Mesendoderm (in vitro differentiated cells): ENCODE results near the gene HOGA1.
A peak's percentile ranks its signal among the peaks of the same experiment; 100 is the strongest.

Source experiments
- DNase-seq: peaks from one replicate; pipeline ENCODE4 v3.0.0; 2013
- H2AK5ac ChIP-seq: 2 replicates; pipeline ENCODE4 v1.6.1; 2013; ENCODE audit warnings: low read length, inconsistent platforms
- H2BK120ac ChIP-seq: 2 replicates; pipeline ENCODE4 v1.6.1; 2013; ENCODE audit warnings: low read depth, mild to moderate bottlenecking, low read length, moderate library complexity, mixed read lengths
- H2BK15ac ChIP-seq: replicated peaks from 2 replicates; pipeline ENCODE4 v1.6.1; 2013; ENCODE audit warnings: low read depth, mild to moderate bottlenecking, moderate library complexity
- H2BK5ac ChIP-seq: 2 replicates; pipeline ENCODE4 v1.6.1; 2013; ENCODE audit warnings: low read length, inconsistent platforms
- H3K18ac ChIP-seq: 2 replicates; pipeline ENCODE4 v1.6.1; 2013; ENCODE audit warnings: mild to moderate bottlenecking, low read length, mixed read lengths
- H3K23ac ChIP-seq: one replicate; pipeline ENCODE4 v1.6.1; 2013; ENCODE audit warnings: low read length
- H3K27ac ChIP-seq: 2 replicates; pipeline ENCODE4 v1.5.1; 2013; ENCODE audit warnings: low read depth, mild to moderate bottlenecking, inconsistent platforms, low read length, moderate library complexity
- H3K27me3 ChIP-seq: 2 replicates; pipeline ENCODE4 v1.6.1; 2013; ENCODE audit warnings: low read length, control low read depth, mild to moderate bottlenecking, inconsistent platforms; ENCODE audit not compliant: insufficient read depth, poor library complexity
- H3K36me3 ChIP-seq: 2 replicates; pipeline ENCODE4 v1.6.1; 2013; ENCODE audit warnings: low read length, inconsistent platforms; ENCODE audit not compliant: control insufficient read depth, insufficient read depth
- H3K4ac ChIP-seq: one replicate; pipeline ENCODE4 v1.6.1; 2013; ENCODE audit warnings: low read depth, mild to moderate bottlenecking, low read length, moderate library complexity
- H3K4me1 ChIP-seq: 2 replicates; pipeline ENCODE4 v1.6.1; 2013; ENCODE audit warnings: low read depth, low read length, inconsistent platforms; ENCODE audit not compliant: control insufficient read depth
- H3K4me2 ChIP-seq: 2 replicates; pipeline ENCODE4 v1.6.1; 2013; ENCODE audit warnings: low read length
- H3K4me3 ChIP-seq: 2 replicates; pipeline ENCODE4 v1.5.1; 2013; ENCODE audit warnings: mild to moderate bottlenecking, low read length
- H3K56ac ChIP-seq: one replicate; pipeline ENCODE4 v1.6.1; 2013; ENCODE audit warnings: low read length
- H3K79me1 ChIP-seq: 2 replicates; pipeline ENCODE4 v1.6.1; 2013; ENCODE audit warnings: low read length, inconsistent platforms
- H3K79me2 ChIP-seq: 2 replicates; pipeline ENCODE4 v1.6.1; 2013; ENCODE audit warnings: mild to moderate bottlenecking, low read length; ENCODE audit not compliant: control insufficient read depth, insufficient read depth
- H3K9ac ChIP-seq: 2 replicates; pipeline ENCODE4 v1.6.1; 2013; ENCODE audit warnings: low read length, inconsistent platforms
- H4K5ac ChIP-seq: one replicate; pipeline ENCODE4 v1.6.1; 2013; ENCODE audit warnings: low read length
- H4K8ac ChIP-seq: one replicate; pipeline ENCODE4 v1.6.1; 2013; ENCODE audit warnings: low read depth, mild to moderate bottlenecking, control low read depth, low read length, moderate library complexity
- WGBS: extraction: QIAGEN DNeasy Blood & Tissue Kit; methylation state at CpG from one replicate; pipeline ENCODE4 v1.1.7; 2013; ENCODE audit warnings: low lambda C conversion rate, missing lambda C conversion rate; ENCODE audit not compliant: insufficient coverage; ENCODE audit errors: extremely low coverage; 5-methylcytosine and 5-hydroxymethylcytosine counted together

HOGA1 gene

DNA sequence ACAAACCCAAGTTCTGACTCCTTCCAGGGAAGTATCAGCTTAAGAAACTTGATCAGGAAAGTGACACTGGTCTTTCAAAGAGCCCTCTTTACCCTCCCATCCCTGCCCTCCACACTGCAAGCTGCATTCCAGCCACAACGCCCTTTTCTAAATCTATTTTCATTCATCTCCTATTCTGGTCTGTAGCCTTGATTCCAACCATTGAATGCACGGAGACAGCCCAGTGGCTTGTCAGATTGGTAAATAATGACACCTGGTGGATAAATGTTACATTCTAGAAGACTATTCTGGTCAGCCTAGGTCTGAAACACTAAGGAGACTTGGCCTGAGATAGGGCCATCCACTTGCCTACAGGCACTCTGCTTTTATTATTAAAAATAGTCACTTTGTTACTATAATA, 28.2 kb downstream of the HOGA1 start:
- no peaks in the 10 kb centered on the region for H3K79me2 ChIP-seq
- no peaks in the 10 kb centered on the region for H3K4me1 ChIP-seq
- DNase-seq, result peak; percentile 83
- no peak overlapping the region for H3K56ac ChIP-seq
- H3K23ac ChIP-seq, result no peak overlapping the region
- H4K8ac ChIP-seq, result no peak overlapping the region
- no peak overlapping the region for H2BK5ac ChIP-seq
- H2BK120ac ChIP-seq, result no peak overlapping the region
- no peak overlapping the region for H3K4me3 ChIP-seq
- H2BK15ac ChIP-seq, result no peak overlapping the region
- no CpG with 5 or more reads among the region's 2 CpGs for WGBS
- H3K27ac ChIP-seq, result no peak overlapping the region
- H3K18ac ChIP-seq, result no peak overlapping the region
- H4K5ac ChIP-seq, result no peak overlapping the region
- no peak overlapping the region for H2AK5ac ChIP-seq
- no peak overlapping the region for H3K9ac ChIP-seq
- no peaks in the 10 kb centered on the region for H3K36me3 ChIP-seq
- no peak overlapping the region for H3K4ac ChIP-seq
- no peaks in the 10 kb centered on the region for H3K27me3 ChIP-seq
- H3K79me1 ChIP-seq, result no peaks in the 10 kb centered on the region
- no peak overlapping the region for H3K4me2 ChIP-seq

DNA sequence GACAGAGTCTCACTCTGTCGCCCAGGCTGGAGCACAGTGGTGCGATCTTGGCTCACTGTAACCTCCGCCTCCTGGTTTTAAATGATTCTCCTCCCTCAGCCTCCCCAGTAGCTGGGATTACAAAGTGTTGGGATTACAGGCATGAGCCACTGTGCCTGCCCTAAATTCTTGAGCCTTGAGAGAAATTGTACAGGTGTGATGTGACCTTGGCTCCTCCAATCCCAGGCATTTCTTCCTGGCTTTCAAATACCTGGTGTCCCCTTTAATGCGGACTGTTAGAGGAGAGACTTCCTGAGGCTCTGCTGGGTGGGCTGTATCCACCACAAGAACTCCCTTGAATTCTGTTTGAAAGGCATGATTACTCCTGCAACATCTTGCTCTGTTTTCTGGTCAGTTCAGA, 34.1 kb downstream of the HOGA1 start:
- Histone ChIP-seq H3K9ac (no peak overlapping the region), H3K56ac (no peak overlapping the region), H3K4me2 (no peak overlapping the region), H3K27me3 (no peaks in the 10 kb centered on the region), H3K36me3 (no peaks in the 10 kb centered on the region), H3K27ac (no peak overlapping the region), H3K4me3 (no peak overlapping the region), H2BK5ac (no peak overlapping the region), H2BK15ac (no peak overlapping the region), H2AK5ac (no peak overlapping the region), H3K79me1 (no peaks in the 10 kb centered on the region), H3K18ac (no peak overlapping the region), H3K23ac (no peak overlapping the region), H2BK120ac (no peak overlapping the region), H4K5ac (no peak overlapping the region), H4K8ac (no peak overlapping the region), H3K79me2 (no peaks in the 10 kb centered on the region), H3K4ac (no peak overlapping the region), H3K4me1 (no peaks in the 10 kb centered on the region)
- WGBS, result no CpG with 5 or more reads among the region's 4 CpGs
- no peak for DNase-seq

DNA sequence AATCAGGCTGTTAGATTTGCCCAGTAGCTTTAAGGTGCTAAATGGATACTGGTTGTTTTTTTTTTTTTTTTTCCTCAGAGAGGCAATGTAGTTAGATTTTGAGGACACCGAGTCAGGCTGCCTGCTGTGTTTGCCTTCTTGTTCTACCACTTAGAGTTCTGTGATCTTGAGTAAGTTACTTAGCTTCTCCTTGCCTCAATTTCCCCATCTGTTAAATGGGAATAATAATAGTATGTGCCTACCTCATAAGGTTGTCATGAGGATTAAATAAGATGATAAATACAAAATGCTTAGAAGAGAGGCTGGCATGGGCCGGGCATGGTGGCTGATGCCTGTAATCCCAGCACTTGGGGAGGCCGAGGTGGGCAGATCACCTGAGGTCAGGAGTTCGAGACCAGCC, 34.5 kb downstream of the HOGA1 start:
- Histone ChIP-seq H4K8ac (no peak overlapping the region), H3K79me1 (no peaks in the 10 kb centered on the region), H3K23ac (no peak overlapping the region), H3K4me2 (no peak overlapping the region), H3K18ac (no peak overlapping the region), H3K4ac (no peak overlapping the region), H3K4me3 (no peak overlapping the region), H4K5ac (no peak overlapping the region), H3K36me3 (no peaks in the 10 kb centered on the region), H2BK120ac (no peak overlapping the region), H3K79me2 (no peaks in the 10 kb centered on the region), H2AK5ac (no peak overlapping the region), H3K56ac (no peak overlapping the region), H2BK5ac (no peak overlapping the region), H3K9ac (no peak overlapping the region), H3K27me3 (no peaks in the 10 kb centered on the region), H3K4me1 (no peaks in the 10 kb centered on the region), H2BK15ac (no peak overlapping the region), H3K27ac (no peak overlapping the region)
- no CpG with 5 or more reads among the region's 4 CpGs for WGBS
- DNase-seq, result no peak

DNA sequence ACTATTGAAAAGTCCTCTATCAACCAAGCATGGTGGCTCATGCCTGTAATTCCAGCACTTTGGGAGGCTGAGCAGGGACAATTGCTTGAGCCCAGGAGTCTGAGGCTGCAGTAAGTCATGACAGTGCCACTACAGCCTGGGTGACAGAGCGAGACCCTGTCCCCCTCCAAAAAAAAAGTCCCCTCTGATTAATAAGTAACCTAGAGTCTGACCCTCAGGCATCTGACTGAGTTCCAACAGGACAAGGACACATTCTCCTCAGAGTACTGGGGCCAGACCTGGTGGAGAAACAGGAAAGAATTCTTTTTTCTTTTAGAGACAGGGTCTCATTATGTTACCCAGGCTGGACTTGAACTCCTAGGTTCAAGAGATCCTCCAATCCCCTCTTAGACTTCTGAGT, 39.1 kb downstream of the HOGA1 start:
- no peak overlapping the region for H2BK120ac ChIP-seq
- H3K4me1 ChIP-seq, result no peaks in the 10 kb centered on the region
- no peak overlapping the region for H4K5ac ChIP-seq
- H3K18ac ChIP-seq, result no peak overlapping the region
- no peaks in the 10 kb centered on the region for H3K27me3 ChIP-seq
- no peak overlapping the region for H3K4ac ChIP-seq
- DNase-seq, result no peak
- WGBS, result no CpG with 5 or more reads among the region's 1 CpG
- H2AK5ac ChIP-seq, result no peak overlapping the region
- H2BK15ac ChIP-seq, result no peak overlapping the region
- no peak overlapping the region for H3K4me2 ChIP-seq
- no peaks in the 10 kb centered on the region for H3K36me3 ChIP-seq
- H3K79me2 ChIP-seq, result no peaks in the 10 kb centered on the region
- H3K27ac ChIP-seq, result no peak overlapping the region
- H3K23ac ChIP-seq, result no peak overlapping the region
- H3K9ac ChIP-seq, result no peak overlapping the region
- H3K56ac ChIP-seq, result no peak overlapping the region
- H2BK5ac ChIP-seq, result no peak overlapping the region
- no peak overlapping the region for H4K8ac ChIP-seq
- H3K4me3 ChIP-seq, result no peak overlapping the region
- no peaks in the 10 kb centered on the region for H3K79me1 ChIP-seq

DNA sequence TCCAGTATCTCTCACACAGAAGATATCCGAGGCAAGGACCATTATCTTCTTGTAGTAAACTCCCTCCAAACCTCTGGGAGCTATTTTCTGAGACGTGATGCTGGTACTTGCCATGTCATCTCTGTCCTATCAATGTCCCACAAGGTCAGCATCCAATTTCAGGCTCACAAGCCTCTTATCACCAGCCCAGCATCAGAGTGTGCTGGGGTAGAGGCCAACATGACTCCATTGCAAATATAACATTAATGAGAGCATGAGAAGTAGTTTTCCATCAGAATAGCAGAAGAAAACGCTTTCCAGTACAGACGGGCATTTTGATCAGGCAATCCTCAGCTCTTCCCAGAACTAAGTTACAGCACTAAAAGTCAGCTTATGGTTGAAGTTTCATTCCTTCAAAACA, 43.5 kb downstream of the HOGA1 start:
- H3K79me2 ChIP-seq, result no peaks in the 10 kb centered on the region
- DNase-seq, result no peak
- no peak overlapping the region for H2AK5ac ChIP-seq
- H4K8ac ChIP-seq, result no peak overlapping the region
- H3K27me3 ChIP-seq, result no peaks in the 10 kb centered on the region
- H3K4me3 ChIP-seq, result no peak overlapping the region
- H4K5ac ChIP-seq, result no peak overlapping the region
- no peak overlapping the region for H3K27ac ChIP-seq
- no peak overlapping the region for H2BK15ac ChIP-seq
- H2BK120ac ChIP-seq, result no peak overlapping the region
- H3K18ac ChIP-seq, result no peak overlapping the region
- no peaks in the 10 kb centered on the region for H3K79me1 ChIP-seq
- no peak overlapping the region for H3K23ac ChIP-seq
- H3K4me2 ChIP-seq, result no peak overlapping the region
- no peaks in the 10 kb centered on the region for H3K36me3 ChIP-seq
- no peak overlapping the region for H2BK5ac ChIP-seq
- no peaks in the 10 kb centered on the region for H3K4me1 ChIP-seq
- WGBS, result no CpG with 5 or more reads among the region's 4 CpGs
- no peak overlapping the region for H3K4ac ChIP-seq
- H3K9ac ChIP-seq, result no peak overlapping the region
- H3K56ac ChIP-seq, result no peak overlapping the region

DNA sequence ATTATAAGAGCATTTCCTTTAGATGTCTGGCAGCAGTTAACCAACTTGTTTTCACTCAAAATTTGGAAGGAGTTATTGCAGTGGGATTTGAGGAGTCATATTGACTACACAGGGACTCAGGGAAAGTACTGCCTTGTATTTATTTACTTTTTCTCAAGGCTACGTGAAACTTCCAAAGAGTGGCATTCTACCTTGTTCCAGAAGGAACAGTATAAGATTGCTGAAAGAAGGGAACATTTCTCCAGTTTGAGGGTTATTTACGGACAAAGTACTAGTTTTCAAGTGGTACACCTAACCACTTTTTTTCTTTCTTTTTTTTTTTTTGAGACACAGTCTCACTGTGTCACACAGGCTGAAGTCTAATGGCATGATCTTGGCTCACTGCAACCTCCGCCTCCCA, 44.0 kb downstream of the HOGA1 start:
- Histone ChIP-seq H3K36me3 (no peaks in the 10 kb centered on the region), H4K5ac (no peak overlapping the region), H2BK120ac (no peak overlapping the region), H2BK15ac (no peak overlapping the region), H4K8ac (no peak overlapping the region), H3K23ac (no peak overlapping the region), H2AK5ac (no peak overlapping the region), H3K18ac (no peak overlapping the region), H3K4me1 (no peaks in the 10 kb centered on the region), H3K4me2 (no peak overlapping the region), H3K4ac (no peak overlapping the region), H3K79me2 (no peaks in the 10 kb centered on the region), H3K27me3 (no peaks in the 10 kb centered on the region), H3K56ac (no peak overlapping the region), H3K4me3 (no peak overlapping the region), H3K27ac (no peak overlapping the region), H3K79me1 (no peaks in the 10 kb centered on the region), H2BK5ac (no peak overlapping the region), H3K9ac (no peak overlapping the region)
- DNase-seq, result no peak
- WGBS, result no CpG with 5 or more reads among the region's 3 CpGs
